ENCODE data around the gene CST5.

Gene CST5

DNA sequence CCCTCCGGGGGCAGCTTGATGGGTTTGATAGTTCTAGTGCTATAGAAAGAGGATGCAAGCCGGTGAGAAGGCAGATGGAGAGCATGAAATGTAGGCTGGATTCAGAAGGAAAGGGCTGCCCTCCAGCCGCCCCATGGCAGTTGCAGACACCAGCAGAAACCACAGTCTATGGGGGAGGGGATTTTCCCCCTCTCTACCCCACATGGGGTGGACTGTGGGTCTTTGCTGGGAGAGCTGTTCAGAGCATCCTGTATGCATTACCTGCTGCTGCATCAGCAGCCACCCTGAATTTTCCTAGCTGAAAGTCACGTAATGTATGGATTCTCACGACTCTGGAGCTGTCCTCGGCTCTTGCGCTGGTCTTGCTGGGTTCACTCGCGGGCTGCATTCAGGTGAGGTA is 48.8 kb upstream of the CST5 start:
- ChIA-PET CTCF (interaction anchor here (1.1 kb wide), 1 partner anchor 9 kb away, joined by 5 read pairs; no protein-coding TSS in a partner anchor), POLR2A (no interaction called here)
- no peaks in the 10 kb centered on the region for H3K4me1 ChIP-seq (ENCODE audit: control insufficient read depth, insufficient read depth, low read length)
- H3K4me3 ChIP-seq (ENCODE audit: low read depth, low read length): no peak overlapping the region
- H3K27ac ChIP-seq (ENCODE audit: extremely low read depth, low read depth, low read length): no peak overlapping the region
- TF ChIP-seq ZFP37 (tag by site-specific recombination; IDR thresholded peaks at IDR 0.05): no peak
- TF ChIP-seq ZNF292 (tag by site-specific recombination; IDR thresholded peaks at IDR 0.05; ENCODE audit: borderline replicate concordance, low read depth): no peak
- no peak for TF ChIP-seq MZF1 (tag by site-specific recombination; IDR thresholded peaks at IDR 0.05; ENCODE audit: borderline replicate concordance)
- TF ChIP-seq ZNF596 (tag by site-specific recombination; IDR thresholded peaks at IDR 0.05): no peak
- no peak for TF ChIP-seq SALL2 (tag by site-specific recombination; IDR thresholded peaks at IDR 0.05; ENCODE audit: borderline replicate concordance)
- no peak for TF ChIP-seq ZNF214 (tag by site-specific recombination; IDR thresholded peaks at IDR 0.05; ENCODE audit: borderline replicate concordance)
- no peak for TF ChIP-seq ZNF366 (tag by site-specific recombination; conservative IDR thresholded peaks at IDR 0.05)
- TF ChIP-seq SP7 (tag by site-specific recombination; IDR thresholded peaks at IDR 0.05): no peak
- TF ChIP-seq KLF17 (tag by site-specific recombination; IDR thresholded peaks at IDR 0.05): no peak
- no peak for TF ChIP-seq ZBTB21 (tag by site-specific recombination; IDR thresholded peaks at IDR 0.05)
- no peak for TF ChIP-seq ZNF473 (tag by site-specific recombination; IDR thresholded peaks at IDR 0.05)
- TF ChIP-seq ZNF24 (tag by site-specific recombination; IDR thresholded peaks at IDR 0.05): no peak
- TF ChIP-seq ZNF692 (tag by site-specific recombination; IDR thresholded peaks at IDR 0.05): no peak
- TF ChIP-seq ZBTB17 (tag by site-specific recombination; IDR thresholded peaks at IDR 0.05): no peak
- TF ChIP-seq ZFP3 (tag by site-specific recombination; IDR thresholded peaks at IDR 0.05; ENCODE audit: low read depth): no peak
- H3K9me3 ChIP-seq (ENCODE audit: control insufficient read depth, insufficient read depth, low read depth, low read length): no peaks in the 10 kb centered on the region
- no peaks in the 10 kb centered on the region for H3K36me3 ChIP-seq (ENCODE audit: control insufficient read depth in 2 of 2, insufficient read depth in 1 of 2, low read length in 2 of 2)

GRCh38 chr20:23926944-23927872 is 47.7 kb upstream of the CST5 start:
- ChIA-PET CTCF (no interaction called here), POLR2A (no interaction called here)
- Histone ChIP-seq H3K9me3 (ENCODE audit: control insufficient read depth, insufficient read depth, low read depth, low read length) (no peaks in the 10 kb centered on the region), H3K27ac (ENCODE audit: extremely low read depth, low read depth, low read length) (no peak overlapping the region), H3K4me1 (ENCODE audit: control insufficient read depth, insufficient read depth, low read length) (no peaks in the 10 kb centered on the region), H3K4me3 (ENCODE audit: low read depth, low read length) (no peak overlapping the region), H3K36me3 (ENCODE audit: control insufficient read depth in 2 of 2, insufficient read depth in 1 of 2, low read length in 2 of 2) (no peaks in the 10 kb centered on the region)
- TF ChIP-seq KLF8 (tag by site-specific recombination; IDR thresholded peaks at IDR 0.05) (no peak), ATF2 (tag by site-specific recombination; IDR thresholded peaks at IDR 0.05; ENCODE audit: low read depth) (no peak), PRDM4 (tag by site-specific recombination; IDR thresholded peaks at IDR 0.05) (no peak), ZNF660 (tag by site-specific recombination; IDR thresholded peaks at IDR 0.05) (no peak), ZNF133 (tag by site-specific recombination; IDR thresholded peaks at IDR 0.05) (no peak), ZEB2 (tag by site-specific recombination; IDR thresholded peaks at IDR 0.05) (no peak), ZNF664 (tag by site-specific recombination; IDR thresholded peaks at IDR 0.05) (no peak), ZNF610 (tag by site-specific recombination; IDR thresholded peaks at IDR 0.05; ENCODE audit: borderline replicate concordance) (no peak), ZNF571 (tag by site-specific recombination; IDR thresholded peaks at IDR 0.05) (no peak), ZNF366 (tag by site-specific recombination; conservative IDR thresholded peaks at IDR 0.05) (no peak)
- TF ChIP-seq, protein P1, sequence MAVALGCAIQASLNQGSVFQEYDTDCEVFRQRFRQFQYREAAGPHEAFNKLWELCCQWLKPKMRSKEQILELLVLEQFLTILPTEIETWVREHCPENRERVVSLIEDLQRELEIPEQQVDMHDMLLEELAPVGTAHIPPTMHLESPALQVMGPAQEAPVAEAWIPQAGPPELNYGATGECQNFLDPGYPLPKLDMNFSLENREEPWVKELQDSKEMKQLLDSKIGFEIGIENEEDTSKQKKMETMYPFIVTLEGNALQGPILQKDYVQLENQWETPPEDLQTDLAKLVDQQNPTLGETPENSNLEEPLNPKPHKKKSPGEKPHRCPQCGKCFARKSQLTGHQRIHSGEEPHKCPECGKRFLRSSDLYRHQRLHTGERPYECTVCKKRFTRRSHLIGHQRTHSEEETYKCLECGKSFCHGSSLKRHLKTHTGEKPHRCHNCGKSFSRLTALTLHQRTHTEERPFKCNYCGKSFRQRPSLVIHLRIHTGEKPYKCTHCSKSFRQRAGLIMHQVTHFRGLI (tag by site-specific recombination; IDR thresholded peaks at IDR 0.05): no peak

Data from HEK293 (cell line).